Liver (tissue), 3 donors: ENCODE measurements around the gene EXT2.

Experiments used
- CTCF ChIP-seq: fragments of 150-350 bp; IDR thresholded peaks from 2 replicates; pipeline ENCODE4 v1.5.1; 2017; ENCODE audit warnings: improper control_type of control experiment, low read depth, low read length; ENCODE audit not compliant: missing input control
- GABPA ChIP-seq, 2 donors: IDR thresholded peaks in 1 of 2; conservative IDR thresholded peaks in 1 of 2; 2 replicates each; pipeline ENCODE4 v1.6.1; 2016; ENCODE audit warnings: antibody characterized with exemption in 2 of 2, mild to moderate bottlenecking in 1 of 2, moderate library complexity in 1 of 2
- HNF4A ChIP-seq, 2 donors: conservative IDR thresholded peaks; 2 replicates each; pipeline ENCODE4 v1.6.1; 2016; ENCODE audit warnings: antibody characterized with exemption in 2 of 2, mild to moderate bottlenecking in 2 of 2
- HNF4G ChIP-seq: IDR thresholded peaks from 2 replicates; pipeline ENCODE4 v1.6.1; 2016; ENCODE audit warnings: antibody characterized with exemption
- JUND ChIP-seq, 2 donors: IDR thresholded peaks; 2 replicates each; pipeline ENCODE4 v1.6.1; 2016; ENCODE audit warnings: antibody characterized with exemption in 2 of 2
- RAD21 ChIP-seq, 2 donors: IDR thresholded peaks; 2 replicates each; pipeline ENCODE4 v1.6.1; 2016; ENCODE audit warnings: antibody characterized with exemption in 2 of 2, mild to moderate bottlenecking in 2 of 2
- REST ChIP-seq: IDR thresholded peaks from 2 replicates; pipeline ENCODE4 v1.6.1; 2016; ENCODE audit warnings: antibody characterized with exemption, mild to moderate bottlenecking
- SP1 ChIP-seq: IDR thresholded peaks from 2 replicates; pipeline ENCODE4 v1.6.1; 2018; ENCODE audit warnings: antibody characterized with exemption, mild to moderate bottlenecking
- TAF1 ChIP-seq: conservative IDR thresholded peaks from 2 replicates; pipeline ENCODE4 v1.6.1; 2016; ENCODE audit warnings: antibody characterized with exemption, mild to moderate bottlenecking
- YY1 ChIP-seq: IDR thresholded peaks from 2 replicates; pipeline ENCODE4 v1.6.1; 2016; ENCODE audit warnings: antibody characterized with exemption, mild to moderate bottlenecking
- TF ChIP-seq, protein P1 (sequence below): IDR thresholded peaks from 2 replicates; pipeline ENCODE4 v1.6.1; 2016; ENCODE audit warnings: antibody characterized with exemption
- TF ChIP-seq, protein P2 (sequence below): IDR thresholded peaks from 2 replicates; pipeline ENCODE4 v1.6.1; 2016; ENCODE audit warnings: antibody characterized with exemption
- TF ChIP-seq, protein P3 (sequence below): IDR thresholded peaks from 2 replicates; pipeline ENCODE4 v1.6.1; 2016; ENCODE audit warnings: antibody characterized with exemption
- donor health status: healthy.
- donor health status: healthy.

DNA sequence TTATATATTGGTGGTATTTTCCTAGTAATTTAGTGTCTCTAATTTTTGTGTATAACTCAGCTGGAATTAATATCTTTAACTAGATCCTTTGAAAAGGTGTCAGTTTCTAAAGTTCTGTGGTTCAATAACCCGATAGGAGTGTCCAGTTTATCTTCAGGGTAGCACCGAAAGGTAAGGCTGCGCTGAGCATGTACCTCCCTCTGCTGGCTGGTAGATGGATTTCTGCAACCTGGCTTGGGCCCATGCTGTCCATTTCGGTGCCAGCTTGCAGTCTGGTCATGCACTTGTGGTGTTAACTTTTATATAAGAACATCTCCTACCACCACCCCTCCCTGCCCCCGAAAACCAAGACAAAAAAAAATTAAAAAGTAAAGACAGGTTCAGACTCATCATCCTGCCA is 24.7 kb downstream of the EXT2 start:
- no peak for TF ChIP-seq SP1
- TF ChIP-seq CTCF = peak; percentile 13
- TF ChIP-seq GABPA (IDR thresholded peaks at IDR 0.05 in 1 of 2, conservative IDR thresholded peaks at IDR 0.05 in 1 of 2) = no peak
- TF ChIP-seq RAD21 (IDR thresholded peaks at IDR 0.05) = peak; percentile 34 to 64
- no peak for TF ChIP-seq JUND (IDR thresholded peaks at IDR 0.05)
- TF ChIP-seq, protein P1, sequence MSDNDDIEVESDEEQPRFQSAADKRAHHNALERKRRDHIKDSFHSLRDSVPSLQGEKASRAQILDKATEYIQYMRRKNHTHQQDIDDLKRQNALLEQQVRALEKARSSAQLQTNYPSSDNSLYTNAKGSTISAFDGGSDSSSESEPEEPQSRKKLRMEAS = no peak
- no peak for TF ChIP-seq YY1
- no peak for TF ChIP-seq HNF4A (conservative IDR thresholded peaks at IDR 0.05)
- TF ChIP-seq REST = no peak
- no peak for TF ChIP-seq TAF1
- no peak for TF ChIP-seq HNF4G
- TF ChIP-seq, protein P2, sequence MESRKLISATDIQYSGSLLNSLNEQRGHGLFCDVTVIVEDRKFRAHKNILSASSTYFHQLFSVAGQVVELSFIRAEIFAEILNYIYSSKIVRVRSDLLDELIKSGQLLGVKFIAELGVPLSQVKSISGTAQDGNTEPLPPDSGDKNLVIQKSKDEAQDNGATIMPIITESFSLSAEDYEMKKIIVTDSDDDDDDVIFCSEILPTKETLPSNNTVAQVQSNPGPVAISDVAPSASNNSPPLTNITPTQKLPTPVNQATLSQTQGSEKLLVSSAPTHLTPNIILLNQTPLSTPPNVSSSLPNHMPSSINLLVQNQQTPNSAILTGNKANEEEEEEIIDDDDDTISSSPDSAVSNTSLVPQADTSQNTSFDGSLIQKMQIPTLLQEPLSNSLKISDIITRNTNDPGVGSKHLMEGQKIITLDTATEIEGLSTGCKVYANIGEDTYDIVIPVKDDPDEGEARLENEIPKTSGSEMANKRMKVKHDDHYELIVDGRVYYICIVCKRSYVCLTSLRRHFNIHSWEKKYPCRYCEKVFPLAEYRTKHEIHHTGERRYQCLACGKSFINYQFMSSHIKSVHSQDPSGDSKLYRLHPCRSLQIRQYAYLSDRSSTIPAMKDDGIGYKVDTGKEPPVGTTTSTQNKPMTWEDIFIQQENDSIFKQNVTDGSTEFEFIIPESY = no peak
- TF ChIP-seq, protein P3, sequence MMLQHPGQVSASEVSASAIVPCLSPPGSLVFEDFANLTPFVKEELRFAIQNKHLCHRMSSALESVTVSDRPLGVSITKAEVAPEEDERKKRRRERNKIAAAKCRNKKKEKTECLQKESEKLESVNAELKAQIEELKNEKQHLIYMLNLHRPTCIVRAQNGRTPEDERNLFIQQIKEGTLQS = no peak
